GM19397 (cell line): ENCODE measurements around the gene KIAA1328.
"Not testable (repeated sequence)": the region's sequence is repeated elsewhere in the genome, so short reads cannot be mapped to it uniquely, and the experiment has no call there.

Experiments used
- ATAC-seq: cut with Tn5 transposase; IDR thresholded peaks from one replicate; pipeline ENCODE4 v1.9.1; 2021; ENCODE audit warnings: mild to moderate bottlenecking, moderate library complexity; ENCODE audit not compliant: unreplicated experiment

Gene KIAA1328

GRCh38 chr18:36821681-36822080 is 7.2 kb upstream of the KIAA1328 start:
- ATAC-seq: no peak

- no peak for ATAC-seq
Measured at GRCh38 chr18:36825526-36825925, 3.4 kb upstream of the KIAA1328 start.

- ATAC-seq: no peak
Measured at GRCh38 chr18:36826556-36826955, 2.4 kb upstream of the KIAA1328 start.

- peak; percentile 0 for ATAC-seq
Measured at GRCh38 chr18:36828157-36828629, 734 bp upstream of the KIAA1328 start.

GRCh38 chr18:36829362-36830157 is 633 bp downstream of the KIAA1328 start:
- ATAC-seq: no peak

GRCh38 chr18:36830158-36830495 is 1.2 kb downstream of the KIAA1328 start:
- ATAC-seq: no peak

- ATAC-seq: no peak
Measured at GRCh38 chr18:36831139-36831538, 2.2 kb downstream of the KIAA1328 start.

GRCh38 chr18:36833120-36833519 is 4.2 kb downstream of the KIAA1328 start:
- no peak for ATAC-seq

- no peak for ATAC-seq
Measured at GRCh38 chr18:36835927-36836326, 7.0 kb downstream of the KIAA1328 start.

- no peak for ATAC-seq
Measured at GRCh38 chr18:36839835-36840234, 10.9 kb downstream of the KIAA1328 start.

GRCh38 chr18:36843199-36843598 is 14.3 kb downstream of the KIAA1328 start:
- ATAC-seq: no peak

GRCh38 chr18:36843784-36844183 is 14.9 kb downstream of the KIAA1328 start:
- ATAC-seq: no peak

- no peak for ATAC-seq
Measured at GRCh38 chr18:36848609-36849008, 19.7 kb downstream of the KIAA1328 start.

GRCh38 chr18:36849288-36850006 is 20.5 kb downstream of the KIAA1328 start:
- ATAC-seq: no peak

- no peak for ATAC-seq
Measured at GRCh38 chr18:36850527-36851201, 21.7 kb downstream of the KIAA1328 start.

GRCh38 chr18:36851202-36851590 is 22.3 kb downstream of the KIAA1328 start:
- ATAC-seq: no peak

GRCh38 chr18:36856815-36857214 is 27.9 kb downstream of the KIAA1328 start:
- ATAC-seq: no peak

GRCh38 chr18:36862182-36862581 is 33.3 kb downstream of the KIAA1328 start:
- no peak for ATAC-seq

- ATAC-seq: no peak
Measured at GRCh38 chr18:36867056-36867455, 38.1 kb downstream of the KIAA1328 start.

- ATAC-seq: no peak
Measured at GRCh38 chr18:36871801-36872200, 42.9 kb downstream of the KIAA1328 start.

- ATAC-seq: no peak
Measured at GRCh38 chr18:36872329-36872728, 43.4 kb downstream of the KIAA1328 start.

- not testable (repeated sequence) for ATAC-seq
Measured at GRCh38 chr18:36873826-36874225, 44.9 kb downstream of the KIAA1328 start.
